HG02852 (cell line): ENCODE measurements around the gene SLC51A.
"Not testable (repeated sequence)": the region's sequence is repeated elsewhere in the genome, so short reads cannot be mapped to it uniquely, and the experiment has no call there.

Experiments
- ATAC-seq: cut with Tn5 transposase; IDR thresholded peaks from one replicate; pipeline ENCODE4 v1.9.1; 2021; ENCODE audit warnings: mild to moderate bottlenecking, moderate library complexity; ENCODE audit not compliant: unreplicated experiment

SLC51A gene

DNA sequence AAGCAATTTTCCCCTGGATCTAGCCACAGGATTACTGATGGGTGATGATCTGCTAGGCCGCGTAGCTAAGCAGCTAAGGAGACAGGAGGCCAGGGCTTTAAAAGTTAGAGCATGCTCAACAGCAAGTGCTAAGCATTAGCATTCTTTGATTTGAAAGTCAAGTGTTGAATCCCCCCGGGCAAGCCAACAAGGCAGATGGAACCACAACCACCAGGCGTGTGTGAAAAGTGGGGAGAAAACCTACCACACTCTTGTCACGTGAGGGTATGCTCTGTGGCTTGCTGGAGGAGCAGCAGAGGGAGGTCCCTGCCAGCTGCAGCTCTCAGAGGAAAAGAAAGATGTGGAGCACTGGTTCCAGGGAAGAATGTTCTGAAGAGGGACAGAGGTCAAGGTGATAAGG lies 20.9 kb downstream of the SLC51A start:
- no peak for ATAC-seq

DNA sequence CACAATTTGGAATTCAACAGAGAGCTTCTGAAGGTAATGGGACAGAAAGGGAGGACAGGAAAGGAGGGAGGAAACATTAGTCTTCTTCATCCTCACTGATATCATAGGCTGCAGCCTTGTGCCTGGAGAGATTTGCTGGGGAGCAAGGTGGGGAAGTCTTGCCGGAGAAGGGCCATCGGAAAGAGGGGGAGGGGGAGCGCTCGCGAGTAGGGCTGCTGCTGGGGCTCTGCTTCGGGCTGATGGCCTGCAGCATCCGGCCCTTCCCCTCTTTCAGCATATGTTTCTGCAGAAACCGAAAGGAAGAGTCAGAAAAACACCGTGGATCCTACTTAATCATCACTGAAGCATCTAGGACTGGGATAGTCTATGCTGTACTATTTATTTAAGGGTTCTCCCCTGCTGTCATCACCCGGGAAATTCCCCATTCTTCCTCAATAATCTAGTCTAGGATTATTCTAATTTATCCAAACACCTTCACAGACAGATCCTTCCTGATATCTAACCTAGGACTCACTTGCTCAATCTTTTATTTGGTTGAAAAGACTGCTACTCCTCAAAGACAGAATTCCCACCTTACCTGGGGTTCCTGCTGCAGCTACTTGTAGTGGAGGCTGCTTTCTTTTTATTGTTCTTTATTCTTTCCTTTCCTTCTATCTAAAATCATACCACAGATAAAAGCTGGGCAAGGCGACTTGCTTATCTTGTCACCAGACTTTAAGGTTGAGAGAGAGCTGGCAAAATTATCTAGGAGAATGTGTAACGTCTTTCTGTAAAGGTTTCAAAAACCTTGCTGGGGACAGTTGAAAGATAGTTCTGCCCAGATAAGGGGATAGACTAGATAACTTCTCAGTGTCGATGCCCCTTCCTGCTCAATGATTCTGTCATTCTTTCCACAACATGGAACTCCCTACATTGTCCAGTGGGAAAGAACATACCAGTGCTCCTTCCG lies 22.6 kb downstream of the SLC51A start:
- no peak for ATAC-seq

DNA sequence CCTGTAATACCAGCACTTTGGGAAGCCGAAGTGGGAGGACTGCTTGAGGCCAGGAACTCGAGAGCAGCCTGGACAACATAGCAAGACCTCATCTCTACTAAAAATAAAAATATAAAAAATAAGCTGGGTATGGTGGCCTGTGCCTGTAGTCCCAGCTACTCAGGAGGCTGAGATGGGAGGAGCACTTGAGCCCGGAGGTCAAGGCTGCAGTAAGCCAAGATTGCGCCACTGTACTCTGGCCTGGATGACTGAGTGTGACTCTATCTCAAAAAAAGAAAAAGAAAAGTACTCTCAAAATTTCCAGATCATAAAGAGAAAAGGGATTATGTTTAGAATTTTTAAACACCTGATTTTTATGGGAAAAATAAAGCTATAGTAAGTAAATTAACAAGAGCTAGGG lies 24.1 kb downstream of the SLC51A start:
- ATAC-seq, result no peak

GRCh38 chr3:196241704-196242103 lies 25.4 kb downstream of the SLC51A start:
- no peak for ATAC-seq

- ATAC-seq, result not testable (repeated sequence)
Measured at GRCh38 chr3:196244166-196244565, 27.8 kb downstream of the SLC51A start.

- no peak for ATAC-seq
Measured at GRCh38 chr3:196246612-196247308, 30.4 kb downstream of the SLC51A start.

DNA sequence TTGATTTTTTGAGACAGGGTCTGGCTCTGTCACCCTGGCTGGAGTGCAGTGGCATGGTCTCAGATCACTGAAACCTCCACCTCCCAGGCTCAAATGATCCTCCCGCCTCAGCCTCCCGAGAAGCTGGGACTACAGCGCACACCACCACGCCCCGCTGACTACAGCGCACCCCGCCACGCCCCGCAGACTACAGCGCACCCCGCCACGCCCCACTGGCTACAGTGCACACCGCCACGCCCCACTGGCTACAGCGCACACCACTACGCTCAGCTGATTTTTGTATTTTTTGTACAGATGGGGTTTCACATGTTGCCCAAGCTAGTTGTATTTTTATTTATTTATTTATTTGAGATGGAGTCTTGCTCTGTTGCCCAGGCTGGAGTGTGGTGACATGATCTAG lies 35.6 kb downstream of the SLC51A start:
- no peak for ATAC-seq

- no peak for ATAC-seq
Measured at GRCh38 chr3:196254376-196255283, 38.3 kb downstream of the SLC51A start.

DNA sequence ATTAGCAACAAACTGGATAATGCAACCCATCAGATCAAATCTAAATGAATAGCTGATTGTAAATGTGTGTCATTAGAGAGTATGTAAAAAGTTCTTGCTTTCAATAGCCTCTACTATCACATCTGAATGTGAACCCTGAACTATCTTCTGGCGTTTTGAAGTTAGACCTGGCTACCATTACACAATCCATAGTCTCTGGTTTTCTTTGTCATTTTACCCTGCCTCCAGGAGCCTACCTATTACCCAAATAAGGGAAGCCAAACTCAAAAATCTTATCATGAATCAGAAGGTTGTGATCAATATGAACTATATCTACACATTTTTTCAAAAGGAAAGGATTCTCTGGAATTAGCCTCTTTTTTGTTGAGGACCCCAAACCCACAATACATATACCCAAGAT lies 39.4 kb downstream of the SLC51A start:
- no peak for ATAC-seq

GRCh38 chr3:196260784-196261183 lies 44.5 kb downstream of the SLC51A start:
- ATAC-seq, result no peak

- ATAC-seq, result no peak
Measured at GRCh38 chr3:196263819-196264218, 47.5 kb downstream of the SLC51A start.

DNA sequence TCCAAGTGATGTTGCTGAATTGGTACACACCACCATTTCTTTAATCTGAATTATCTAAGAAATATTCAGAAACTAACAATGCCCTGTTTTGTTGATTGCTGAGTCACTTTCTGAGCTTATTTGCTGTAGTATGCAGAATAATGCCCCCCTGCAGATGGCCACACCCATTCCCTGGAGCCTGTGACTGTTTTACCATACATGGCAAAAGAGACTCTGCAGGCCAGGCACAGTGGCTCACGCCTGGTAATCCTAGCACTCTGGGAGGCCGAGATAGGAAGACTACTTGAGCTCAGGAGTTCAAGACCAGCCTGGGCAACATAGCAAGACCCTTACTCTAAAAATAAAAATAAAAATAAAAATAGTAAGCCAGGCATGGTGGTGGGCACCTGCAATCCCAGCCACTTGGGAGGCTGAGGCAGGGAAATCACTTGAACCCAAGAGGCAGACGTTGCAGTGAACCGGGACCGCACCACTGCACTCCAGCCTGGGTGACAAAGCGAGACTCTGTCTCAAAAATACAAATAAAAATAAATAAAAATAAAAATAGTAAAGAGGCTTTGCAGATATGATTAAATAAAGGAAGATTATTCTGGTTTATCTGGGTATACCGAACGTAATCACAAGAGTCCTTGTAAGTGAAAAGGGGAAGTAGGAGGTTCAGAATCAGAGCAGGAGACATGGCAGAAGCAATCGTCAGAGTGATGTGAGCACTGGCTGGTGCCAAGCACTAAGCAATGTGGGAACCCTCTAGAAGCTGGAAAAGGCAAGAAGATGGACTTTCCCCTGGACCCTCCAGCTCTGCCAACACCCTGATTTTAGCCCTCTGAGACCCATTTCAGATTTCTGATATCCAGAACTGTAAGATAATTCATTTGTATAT lies 52.2 kb downstream of the SLC51A start:
- no peak for ATAC-seq

GRCh38 chr3:196270499-196270898 lies 54.2 kb downstream of the SLC51A start:
- ATAC-seq, result no peak

DNA sequence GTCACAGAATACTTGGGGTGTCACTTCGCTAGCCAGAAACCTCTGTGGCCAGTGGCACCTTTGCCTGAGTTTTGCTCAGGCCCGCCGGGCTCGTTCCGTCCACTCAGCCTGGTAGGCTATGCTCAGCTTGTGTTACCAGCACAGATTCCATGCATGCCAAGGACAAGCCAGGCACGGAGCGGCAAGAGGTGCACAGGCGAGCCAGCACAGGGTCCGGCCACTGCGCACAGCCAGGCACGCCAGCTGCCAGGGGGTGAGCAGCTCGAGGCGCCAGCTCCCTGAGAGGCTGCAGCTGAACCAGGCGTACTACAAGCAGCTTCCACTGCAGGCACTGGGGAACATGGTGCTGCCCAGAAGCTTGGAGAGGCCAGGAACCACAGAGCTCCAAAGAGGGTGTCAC lies 56.5 kb downstream of the SLC51A start:
- no peak for ATAC-seq

DNA sequence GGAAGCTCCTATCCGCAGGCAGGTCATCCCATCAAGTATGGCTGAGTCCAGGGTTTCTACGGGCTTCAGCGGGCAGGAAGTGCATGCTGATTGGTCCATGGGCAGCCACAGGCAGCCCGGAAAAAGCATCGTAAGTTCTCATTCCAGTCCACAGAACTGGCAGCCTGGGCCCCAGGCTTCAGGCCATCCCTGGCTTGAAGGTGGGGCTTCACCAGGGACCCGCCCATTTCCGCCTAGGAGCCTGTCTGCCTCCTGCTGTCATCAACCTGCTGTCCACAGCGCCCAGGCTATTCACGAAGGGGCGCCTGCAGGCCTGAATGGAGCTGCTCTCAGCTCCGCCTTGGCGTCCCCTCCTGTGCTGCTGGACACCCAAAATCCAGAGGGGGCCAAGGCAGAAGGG lies 57.3 kb downstream of the SLC51A start:
- no peak for ATAC-seq

- peak; percentile 84 for ATAC-seq
Measured at GRCh38 chr3:196274585-196274984, 58.3 kb downstream of the SLC51A start.

DNA sequence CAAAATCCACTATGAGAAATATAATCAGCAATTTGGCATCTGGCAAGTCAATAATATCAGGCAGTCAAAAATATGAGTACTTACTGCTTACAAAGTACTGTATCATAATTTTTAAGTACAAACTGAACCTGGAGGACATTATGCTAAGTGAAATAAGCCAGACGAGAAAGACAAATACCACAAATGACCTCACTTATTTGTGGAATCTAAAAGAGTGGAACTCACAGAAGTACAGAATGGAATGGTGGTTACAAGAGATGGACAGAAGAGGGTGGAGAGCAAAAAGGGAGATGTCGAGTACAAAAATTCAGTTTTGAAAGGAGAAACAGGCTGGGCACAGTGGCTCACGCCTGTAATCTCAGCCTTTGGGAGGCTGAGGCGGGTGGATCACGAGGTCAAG lies 58.8 kb downstream of the SLC51A start:
- ATAC-seq, result no peak

DNA sequence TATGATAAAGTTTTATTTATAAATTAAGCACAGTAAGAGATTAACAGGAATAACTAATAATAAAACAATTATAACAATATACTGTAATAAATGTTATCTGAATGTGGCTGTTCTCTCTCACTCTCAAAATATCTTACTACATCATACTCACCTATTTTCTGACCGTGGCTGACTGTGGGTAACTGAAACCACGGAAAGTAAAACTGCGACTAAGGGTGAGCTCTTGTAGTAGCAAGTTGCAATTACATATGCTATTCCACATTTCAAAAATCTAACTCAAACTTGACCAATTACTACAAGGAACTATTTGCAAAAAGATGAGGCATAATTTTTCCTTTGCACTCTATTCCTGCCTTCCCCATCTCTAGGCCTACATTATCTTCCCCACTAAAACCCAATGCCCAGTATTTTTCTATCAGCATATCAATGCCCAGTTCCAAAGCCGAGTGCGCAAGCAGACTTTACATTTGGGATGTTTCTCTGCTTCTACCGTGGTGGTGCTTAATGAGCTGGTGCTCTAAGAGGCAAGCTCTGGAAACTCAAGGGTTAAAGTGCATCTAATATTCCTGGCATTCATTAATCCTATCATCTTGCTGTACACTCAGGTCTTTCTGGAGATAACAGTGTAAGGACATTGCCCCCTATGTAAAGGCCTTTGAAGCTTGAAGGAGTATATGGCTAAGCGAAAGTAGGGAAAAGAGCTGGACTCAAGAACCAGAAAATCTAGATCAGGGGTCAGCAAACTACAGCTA lies 64.5 kb downstream of the SLC51A start:
- peak; percentile 66 for ATAC-seq

DNA sequence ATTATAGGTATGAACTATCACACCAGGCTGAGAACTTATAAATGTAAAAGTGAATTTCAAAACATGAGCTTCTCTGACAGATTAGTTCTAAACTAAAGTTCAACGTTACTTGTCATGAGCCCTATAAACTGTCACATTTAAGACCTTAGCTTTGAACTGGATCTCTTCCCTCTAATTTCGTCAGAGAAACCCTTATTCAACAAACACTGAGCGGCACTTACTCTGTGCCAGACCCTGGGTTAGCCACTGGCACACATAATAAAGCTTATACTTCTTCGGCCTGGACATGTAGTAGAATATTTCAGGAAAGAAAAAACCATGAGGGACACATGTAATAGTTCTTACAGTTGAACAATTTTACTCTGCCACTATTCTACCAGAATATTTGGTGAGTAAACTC lies 65.6 kb downstream of the SLC51A start:
- no peak for ATAC-seq
